K562 (cell line): ENCODE results near the gene LRFN3. TPM values are rescaled to one million over a fixed set of nuclear protein-coding genes. Genes with fewer than 3 reads are reported as not detected.

Source experiments
- KLF16 ChIP-seq: IDR thresholded peaks from 2 replicates; pipeline ENCODE4 v1.6.1; 2016; ENCODE audit warnings: antibody characterized with exemption
- KLF6 ChIP-seq: fragments of 250-450 bp; sonication (Bioruptor Pico); IDR thresholded peaks from 2 replicates; pipeline ENCODE4 v1.4.0; 2020; ENCODE audit warnings: mild to moderate bottlenecking, moderate library complexity, borderline replicate concordance
- NCOA1 ChIP-seq: fragments of 450-650 bp; IDR thresholded peaks from 2 replicates; pipeline ENCODE4 v1.6.1; 2016; ENCODE audit warnings: low read depth
- NR4A1 ChIP-seq, 2 experiments: fragments of 250-450 bp in 1 of 2; fragments of 450-650 bp in 1 of 2; sonication (Bioruptor Pico) in 1 of 2; IDR thresholded peaks; 2 replicates each; pipeline versions ENCODE4 v1.4.0 to v1.6.1; 2016 to 2020; ENCODE audit warnings: mild to moderate bottlenecking in 2 of 2, missing compliant biosample characterization in 1 of 2, missing genetic modification characterization in 1 of 2, moderate library complexity in 1 of 2
- PCBP2 ChIP-seq: fragments of 200-400 bp; formaldehyde crosslinking; IDR thresholded peaks from 2 replicates; pipeline ENCODE4 v1.6.1; 2018; ENCODE audit warnings: low read length, low read depth, mild to moderate bottlenecking, moderate library complexity; ENCODE audit not compliant: poor library complexity, severe bottlenecking
- PHF20 ChIP-seq: fragments of 450-650 bp; IDR thresholded peaks from 2 replicates; pipeline ENCODE4 v1.6.1; 2018; ENCODE audit not compliant: partially characterized antibody
- PURB ChIP-seq: sonication (generic); formaldehyde crosslinking; IDR thresholded peaks from 2 replicates; pipeline ENCODE4 v1.9.0; 2021; ENCODE audit warnings: low read depth, mild to moderate bottlenecking, missing genetic modification reagents
- RAD21 ChIP-seq, 2 experiments: fragments of 250-450 bp in 1 of 2; fragments of 450-650 bp in 1 of 2; sonication (Bioruptor Pico) in 1 of 2; formaldehyde crosslinking in 1 of 2; IDR thresholded peaks in 1 of 2; conservative IDR thresholded peaks in 1 of 2; 2 replicates each; pipeline versions ENCODE4 v1.4.0 to v1.8.0; 2020 to 2022; ENCODE audit warnings: mild to moderate bottlenecking in 2 of 2, moderate library complexity in 1 of 2
- RNF219 ChIP-seq: fragments of 250-450 bp; sonication (Bioruptor Pico); IDR thresholded peaks from 2 replicates; pipeline ENCODE4 v1.5.0; 2022; ENCODE audit warnings: mild to moderate bottlenecking
- RUNX1 ChIP-seq: sonication (generic); IDR thresholded peaks from 2 replicates; pipeline ENCODE4 v1.6.1; 2016; ENCODE audit warnings: antibody characterized with exemption, low read depth
- SOX6 ChIP-seq: fragments of 450-650 bp; IDR thresholded peaks from 2 replicates; pipeline ENCODE4 v1.6.1; 2014; ENCODE audit warnings: mild to moderate bottlenecking
- SREBF1 ChIP-seq: fragments of 150-350 bp; IDR thresholded peaks from 2 replicates; pipeline ENCODE4 v1.6.1; 2014; ENCODE audit warnings: antibody characterized with exemption, low read depth, low read length, borderline replicate concordance
- SRSF7 ChIP-seq: fragments of 200-400 bp; formaldehyde crosslinking; optimal IDR thresholded peaks from 2 replicates; pipeline ENCODE3; 2017; ENCODE audit warnings: mild to moderate bottlenecking, low read depth, low read length
- ZNF57 ChIP-seq: fragments of 450-650 bp; formaldehyde crosslinking; IDR thresholded peaks from 2 replicates; pipeline ENCODE4 v1.4.0; 2020; ENCODE audit warnings: mild to moderate bottlenecking, moderate library complexity
- ZNF77 ChIP-seq: fragments of 250-450 bp; sonication (Bioruptor Pico); IDR thresholded peaks from 2 replicates; pipeline ENCODE4 v1.5.0; 2020
- polyA plus RNA-seq, 8 experiments: library from polyadenylated mRNA; depleted of rRNA in 4 of 8; stranded (reverse) in 5 of 8; unstranded in 3 of 8; fragments of >200 nt; fragmentation: Nextera tagmentation in 2 of 8; fragmentation: Illumina TruSeq in 1 of 8; extraction: Ambion mirVana in 2 of 8; extraction: Trizol in 1 of 8; gene quantifications; 2 replicates each; pipeline versions ENCODE4 v1.2.1 to v1.2.3, GENCODE V29; 2011 to 2014; ENCODE audit warnings: inconsistent platforms in 1 of 8, missing spikeins in 1 of 8
- total RNA-seq, 7 experiments: library from RNA; depleted of rRNA in 6 of 7; stranded (reverse); fragments of >200 nt in 6 of 7; fragmentation: Illumina TruSeq in 2 of 7; extraction: Trizol in 2 of 7; gene quantifications; 2 replicates each; pipeline versions ENCODE4 v1.2.1 to v1.2.3, GENCODE V29; 2011 to 2021; ENCODE audit warnings: low replicate concordance in 1 of 7
- TF ChIP-seq, protein P1 (sequence below), 2 experiments: fragments of 450-650 bp; formaldehyde crosslinking in 1 of 2; IDR thresholded peaks; 2 replicates each; pipeline versions ENCODE4 v1.4.0 to v1.6.1; 2014 to 2020; ENCODE audit warnings: mild to moderate bottlenecking in 2 of 2, borderline replicate concordance in 1 of 2, low read depth in 1 of 2
- TF ChIP-seq, protein P2 (sequence below): sonication (generic); formaldehyde crosslinking; IDR thresholded peaks from 2 replicates; pipeline ENCODE4 v1.9.0; 2022; ENCODE audit warnings: mild to moderate bottlenecking, missing genetic modification reagents

The LRFN3 gene
- total and polyA plus RNA-seq, 9 of the 15 experiments (the other 6 are each of a cell fraction or from before 2014, with no cell fraction given): 0.03 to 0.12 (median 0.11) TPM; not detected in 6

- TF ChIP-seq, protein P1, sequence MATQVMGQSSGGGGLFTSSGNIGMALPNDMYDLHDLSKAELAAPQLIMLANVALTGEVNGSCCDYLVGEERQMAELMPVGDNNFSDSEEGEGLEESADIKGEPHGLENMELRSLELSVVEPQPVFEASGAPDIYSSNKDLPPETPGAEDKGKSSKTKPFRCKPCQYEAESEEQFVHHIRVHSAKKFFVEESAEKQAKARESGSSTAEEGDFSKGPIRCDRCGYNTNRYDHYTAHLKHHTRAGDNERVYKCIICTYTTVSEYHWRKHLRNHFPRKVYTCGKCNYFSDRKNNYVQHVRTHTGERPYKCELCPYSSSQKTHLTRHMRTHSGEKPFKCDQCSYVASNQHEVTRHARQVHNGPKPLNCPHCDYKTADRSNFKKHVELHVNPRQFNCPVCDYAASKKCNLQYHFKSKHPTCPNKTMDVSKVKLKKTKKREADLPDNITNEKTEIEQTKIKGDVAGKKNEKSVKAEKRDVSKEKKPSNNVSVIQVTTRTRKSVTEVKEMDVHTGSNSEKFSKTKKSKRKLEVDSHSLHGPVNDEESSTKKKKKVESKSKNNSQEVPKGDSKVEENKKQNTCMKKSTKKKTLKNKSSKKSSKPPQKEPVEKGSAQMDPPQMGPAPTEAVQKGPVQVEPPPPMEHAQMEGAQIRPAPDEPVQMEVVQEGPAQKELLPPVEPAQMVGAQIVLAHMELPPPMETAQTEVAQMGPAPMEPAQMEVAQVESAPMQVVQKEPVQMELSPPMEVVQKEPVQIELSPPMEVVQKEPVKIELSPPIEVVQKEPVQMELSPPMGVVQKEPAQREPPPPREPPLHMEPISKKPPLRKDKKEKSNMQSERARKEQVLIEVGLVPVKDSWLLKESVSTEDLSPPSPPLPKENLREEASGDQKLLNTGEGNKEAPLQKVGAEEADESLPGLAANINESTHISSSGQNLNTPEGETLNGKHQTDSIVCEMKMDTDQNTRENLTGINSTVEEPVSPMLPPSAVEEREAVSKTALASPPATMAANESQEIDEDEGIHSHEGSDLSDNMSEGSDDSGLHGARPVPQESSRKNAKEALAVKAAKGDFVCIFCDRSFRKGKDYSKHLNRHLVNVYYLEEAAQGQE (IDR thresholded peaks at IDR 0.05; ENCODE audit: borderline replicate concordance): peak; percentile 44
- TF ChIP-seq, protein P1 (CRISPR knock-in tag; IDR thresholded peaks at IDR 0.05; ENCODE audit: low read depth): no peak
- TF ChIP-seq NCOA1 (no peak), RUNX1 (no peak), KLF6 (CRISPR knock-in tag) (no peak), PHF20 (no peak), SREBF1 (no peak), SRSF7 (no peak), SOX6 (no peak), PURB (CRISPR knock-in tag) (no peak), KLF16 (no peak), ZNF77 (no peak), ZNF57 (no peak), PCBP2 (no peak), RNF219 (CRISPR knock-in tag) (no peak), RAD21 (CRISPR knock-in tag; conservative IDR thresholded peaks at IDR 0.05 in 1 of 2, IDR thresholded peaks at IDR 0.05 in 1 of 2) (peak in 1 of 2 experiments; percentile 56; a peak in 2 of 4 replicates), NR4A1 (CRISPR knock-in tag; IDR thresholded peaks at IDR 0.05) (no peak), NR4A1 (tag; IDR thresholded peaks at IDR 0.05) (no peak)
- TF ChIP-seq, protein P2, sequence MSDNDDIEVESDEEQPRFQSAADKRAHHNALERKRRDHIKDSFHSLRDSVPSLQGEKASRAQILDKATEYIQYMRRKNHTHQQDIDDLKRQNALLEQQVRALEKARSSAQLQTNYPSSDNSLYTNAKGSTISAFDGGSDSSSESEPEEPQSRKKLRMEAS: peak; percentile 65
These were observed 41.5 kb downstream of the LRFN3 start (continued) for GRCh38 chr19:35977446-35978222.
